Measurements from ENCODE around the gene UBASH3B. TPM values are rescaled to one million over a fixed set of nuclear protein-coding genes. Genes with fewer than 3 reads are reported as not detected.
A peak's percentile ranks its signal among the peaks of the same experiment; 100 is the strongest.
"Not testable (repeated sequence)": the region's sequence is repeated elsewhere in the genome, so short reads cannot be mapped to it uniquely, and the experiment has no call there.

Gene UBASH3B
- total RNA-seq, 1 donor from 2014 or later: 32.3 TPM

- no peak for DNase-seq (ENCODE audit: low read depth, low spot score)
These were observed 73.6 kb downstream of the UBASH3B start for GRCh38 chr11:122729139-122729538.

- not testable (repeated sequence) for DNase-seq (ENCODE audit: low read depth, low spot score)
These were observed 75.2 kb downstream of the UBASH3B start for GRCh38 chr11:122730694-122731093.

- no peak for DNase-seq (ENCODE audit: low read depth, low spot score)
These were observed 76.0 kb downstream of the UBASH3B start for GRCh38 chr11:122731500-122731913.

DNA sequence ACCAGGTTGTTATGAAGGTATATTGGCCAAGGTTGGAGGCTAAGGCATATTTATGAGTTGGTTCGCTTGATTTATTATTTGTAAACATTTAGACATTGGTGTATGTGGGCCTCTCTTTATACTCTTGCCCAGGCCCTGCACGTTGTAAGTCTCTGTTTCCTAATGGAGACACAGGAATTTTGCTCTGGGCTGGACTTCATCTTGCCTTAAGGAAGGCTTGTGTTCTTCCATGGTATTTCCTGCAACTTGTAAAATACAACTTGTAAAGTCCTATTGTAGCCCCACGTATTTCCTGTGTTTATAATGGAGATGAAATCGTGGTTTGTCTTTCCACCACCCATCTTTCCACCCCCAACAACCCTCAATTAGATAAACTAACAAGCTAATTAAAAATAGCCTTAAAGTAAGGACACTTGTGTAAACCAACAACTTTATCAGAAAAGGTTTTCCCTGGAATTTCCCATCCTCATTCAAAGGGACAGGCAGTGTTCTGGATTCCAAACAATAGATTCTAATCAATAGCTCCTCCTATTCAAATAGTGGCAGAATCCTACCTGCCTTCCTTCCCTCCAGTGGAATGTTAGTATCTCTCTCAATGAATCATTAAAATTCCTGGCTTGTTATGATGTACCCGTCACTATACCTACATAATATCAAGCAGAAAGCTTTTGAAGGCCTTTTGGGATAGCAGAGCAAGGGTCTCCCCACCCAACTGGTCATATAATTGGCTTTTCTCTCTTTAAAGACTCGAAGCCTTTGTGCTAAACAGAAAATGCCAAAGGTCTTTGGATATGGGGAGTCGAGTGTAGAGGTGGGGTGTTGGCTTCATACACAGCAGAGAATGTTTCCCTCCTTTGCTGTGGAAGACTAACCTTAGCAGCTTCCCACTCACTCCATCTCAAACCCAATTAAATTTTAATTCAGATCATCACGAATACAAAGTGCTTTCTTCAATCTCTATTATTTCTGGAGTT, 77.1 kb downstream of the UBASH3B start:
- no peak for DNase-seq (ENCODE audit: low read depth, low spot score)

- peak; percentile 98 for DNase-seq (ENCODE audit: low read depth, low spot score)
These were observed 77.8 kb downstream of the UBASH3B start for GRCh38 chr11:122733318-122733717.

GRCh38 chr11:122734848-122735496, 79.5 kb downstream of the UBASH3B start:
- DNase-seq (ENCODE audit: low read depth, low spot score): no peak

DNA sequence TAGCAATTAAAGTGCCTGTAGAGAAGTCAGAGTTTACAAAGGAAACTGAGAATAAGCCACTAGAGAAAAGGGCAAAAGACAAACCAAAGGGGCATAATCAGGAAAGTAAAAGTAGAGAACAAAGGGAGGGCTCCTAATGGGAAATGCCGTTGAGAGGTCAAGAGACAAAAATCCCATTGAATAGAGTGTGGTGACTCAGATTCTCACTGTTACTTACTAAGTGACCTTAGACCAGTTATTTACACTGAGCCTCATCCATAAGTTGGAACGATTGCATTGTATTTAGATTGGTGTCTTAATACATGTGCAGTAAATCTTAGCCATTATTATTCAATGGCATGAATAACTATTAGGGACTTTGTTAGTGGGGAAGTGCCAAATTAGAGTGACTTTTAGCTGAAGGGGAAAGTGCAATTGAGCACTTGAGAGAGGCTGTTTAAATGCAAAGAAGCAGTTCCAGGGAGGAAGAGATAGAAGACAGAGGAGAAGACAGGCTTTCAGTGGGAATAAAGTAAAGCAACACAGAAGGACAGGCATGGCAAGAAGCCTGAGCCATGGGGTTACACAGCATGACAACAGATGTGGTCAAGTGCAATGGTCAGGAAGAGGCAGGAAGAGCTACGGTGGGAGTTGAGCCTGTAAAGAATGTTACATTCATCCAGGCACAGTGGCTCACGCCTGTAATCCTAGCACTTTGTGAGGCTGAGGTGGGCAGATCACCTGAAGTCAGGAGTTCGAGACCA, 82.6 kb downstream of the UBASH3B start:
- DNase-seq (ENCODE audit: low read depth, low spot score): no peak

- no peak for DNase-seq (ENCODE audit: low read depth, low spot score)
These were observed 86.2 kb downstream of the UBASH3B start for GRCh38 chr11:122741613-122742300.

DNA sequence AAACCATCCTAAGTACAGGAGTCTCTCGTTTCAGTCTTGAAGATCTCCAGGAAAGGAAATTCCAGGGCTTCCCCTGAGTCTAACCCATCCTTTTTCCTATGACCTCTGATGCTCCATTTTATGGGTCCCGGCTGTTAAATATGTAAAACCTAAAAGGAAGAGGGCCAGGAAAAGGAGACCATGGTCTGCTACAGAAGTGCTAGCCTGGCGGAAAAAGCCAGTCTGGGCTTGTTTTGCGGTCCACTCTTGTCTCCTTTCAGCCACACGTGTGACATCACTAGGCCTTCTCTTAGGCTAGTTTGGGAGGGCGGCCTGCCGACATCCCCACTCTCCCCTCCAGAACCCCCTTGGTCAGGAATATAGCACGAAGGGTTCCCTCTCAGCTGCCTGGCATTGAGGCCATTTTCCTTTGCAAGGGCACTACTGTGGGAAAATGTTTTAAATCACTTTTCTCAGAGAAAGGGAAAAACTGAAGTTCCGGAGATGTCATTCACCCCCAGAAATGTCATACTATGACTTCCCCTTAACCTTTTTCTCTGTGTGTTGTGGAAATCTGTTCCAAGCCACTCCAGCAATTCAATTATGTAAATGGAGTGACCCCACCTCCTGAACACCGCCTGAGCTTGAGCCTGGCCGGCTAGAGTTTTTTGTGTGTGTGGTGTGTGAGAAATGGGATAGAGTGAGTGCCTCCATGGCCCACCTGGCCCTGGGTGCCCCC, 86.9 kb downstream of the UBASH3B start:
- DNase-seq (ENCODE audit: low read depth, low spot score): no peak

DNA sequence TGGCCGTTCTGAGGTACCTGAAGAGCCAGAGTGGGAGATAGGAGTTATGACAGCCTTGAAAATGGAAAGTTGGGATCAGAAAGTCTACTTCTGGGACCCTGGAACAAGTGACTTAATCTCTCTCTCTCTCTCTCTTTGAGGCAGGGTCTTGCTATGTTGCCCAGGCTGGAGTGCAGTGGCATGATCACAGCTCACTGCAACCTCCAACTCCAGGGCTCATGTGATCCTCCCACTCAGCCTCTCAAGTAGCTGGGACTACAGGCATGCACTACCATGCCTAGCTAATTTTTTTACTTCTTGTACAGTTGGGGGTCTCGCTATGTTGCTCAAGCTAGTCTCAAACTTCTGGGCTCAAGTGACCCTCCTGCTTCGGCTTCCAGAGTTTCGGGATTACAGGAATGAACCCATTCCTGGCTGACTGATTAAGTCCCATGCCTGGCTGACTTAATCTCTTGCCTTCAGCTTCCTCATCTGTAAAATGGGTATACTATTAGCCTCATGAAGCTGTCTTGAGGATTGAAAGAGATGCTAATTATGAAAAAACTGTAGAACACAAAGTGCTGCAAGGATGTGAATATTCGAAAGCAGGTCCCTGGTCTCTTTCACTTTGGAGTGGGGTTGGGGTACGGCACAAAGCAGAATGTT, 87.7 kb downstream of the UBASH3B start:
- no peak for DNase-seq (ENCODE audit: low read depth, low spot score)

DNA sequence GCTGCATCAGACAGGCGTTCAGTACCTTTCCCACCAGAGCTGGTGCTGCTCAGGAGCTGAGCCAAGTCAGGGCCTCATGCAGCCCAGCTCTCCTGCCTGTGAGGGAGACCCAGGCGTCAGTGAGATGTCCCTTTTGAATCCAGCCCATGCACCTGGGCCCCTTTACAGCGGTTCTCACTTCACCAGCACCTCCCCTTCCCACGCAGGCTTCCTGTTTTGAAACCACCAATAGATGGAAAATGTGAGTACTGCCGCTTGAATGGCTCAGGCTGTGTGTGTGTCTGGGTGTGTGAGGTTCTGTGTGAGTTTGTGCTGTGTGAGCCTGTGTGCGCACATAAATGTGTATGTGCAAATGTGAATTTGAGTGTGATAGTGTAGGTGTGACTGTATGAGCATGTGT, 88.4 kb downstream of the UBASH3B start:
- no peak for DNase-seq (ENCODE audit: low read depth, low spot score)

- DNase-seq (ENCODE audit: low read depth, low spot score): no peak
These were observed 88.8 kb downstream of the UBASH3B start for GRCh38 chr11:122744357-122744756.

DNA sequence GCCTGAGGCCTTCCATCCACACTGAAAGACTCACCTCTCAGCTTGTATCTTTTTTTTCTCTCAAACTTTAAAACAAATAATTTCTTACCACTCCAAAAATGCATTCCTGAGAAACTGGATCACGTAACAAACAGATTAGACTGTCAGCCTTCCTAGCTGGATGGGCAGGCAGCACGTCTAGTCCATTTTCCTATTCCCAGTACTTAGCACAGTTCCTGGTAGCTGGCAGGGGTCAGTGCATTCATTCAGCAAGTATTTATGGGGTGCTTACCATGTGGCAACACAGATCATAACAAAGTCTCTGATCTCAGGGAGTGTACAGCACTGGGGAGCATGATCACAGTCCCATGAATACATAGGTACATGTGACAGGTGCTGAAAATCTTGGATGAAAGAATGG, 89.6 kb downstream of the UBASH3B start:
- DNase-seq (ENCODE audit: low read depth, low spot score): no peak

- DNase-seq (ENCODE audit: low read depth, low spot score): no peak
These were observed 90.5 kb downstream of the UBASH3B start for GRCh38 chr11:122746050-122746478.

- no peak for DNase-seq (ENCODE audit: low read depth, low spot score)
These were observed 91.2 kb downstream of the UBASH3B start for GRCh38 chr11:122746611-122747244.

- no peak for DNase-seq (ENCODE audit: low read depth, low spot score)
These were observed 91.8 kb downstream of the UBASH3B start for GRCh38 chr11:122747351-122747781.

- DNase-seq (ENCODE audit: low read depth, low spot score): no peak
These were observed 93.6 kb downstream of the UBASH3B start for GRCh38 chr11:122749005-122749687.

DNA sequence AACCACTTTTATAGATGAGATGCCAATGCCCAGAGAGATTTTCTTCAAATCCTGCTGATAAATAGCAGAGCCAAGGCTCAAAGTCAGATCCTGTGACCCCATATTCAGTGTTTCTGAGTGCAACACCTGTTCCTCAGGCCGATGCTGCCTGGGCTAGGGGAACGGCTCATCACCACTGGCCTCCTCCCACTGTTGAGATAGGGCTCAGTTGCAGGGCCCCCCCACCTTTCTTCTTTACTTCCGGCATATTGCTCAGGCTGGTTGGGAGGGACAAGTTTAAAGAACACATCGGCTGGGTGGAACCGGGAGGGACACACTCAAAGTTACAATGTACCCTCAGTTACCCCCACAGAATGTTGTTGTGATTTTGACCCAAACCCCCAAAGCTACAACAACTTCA, 94.5 kb downstream of the UBASH3B start:
- no peak for DNase-seq (ENCODE audit: low read depth, low spot score)

Data from pulmonary artery endothelial cell (primary cell).